Central memory CD8-positive, alpha-beta T cell (primary cell): Measurements from ENCODE around the gene NDUFA5.
"Not testable (repeated sequence)": the region's sequence is repeated elsewhere in the genome, so short reads cannot be mapped to it uniquely, and the experiment has no call there.

Experiments
- ATAC-seq: fragments of 150-1000 bp; cut with Tn5 transposase; replicated peaks from 2 replicates; pipeline ENCODE4 v1.10.0; 2022; ENCODE audit warnings: mild to moderate bottlenecking, moderate FRiP score, moderate number of reproducible peaks; ENCODE audit not compliant: poor library complexity, severe bottlenecking; ENCODE audit errors: extremely low read depth
- DNase-seq, 2 donors: peaks; one replicate each; pipeline ENCODE4 v3.0.0; 2021; ENCODE audit warnings: low spot score in 2 of 2
- H3K27ac Mint-ChIP-seq: one replicate; pipeline ENCODE4 v1.8.0; 2022; ENCODE audit warnings: low read depth, mild to moderate bottlenecking, moderate library complexity, mixed read lengths
- H3K27me3 Mint-ChIP-seq: one replicate; pipeline ENCODE4 v1.8.0; 2022; ENCODE audit warnings: mixed read lengths
- H3K36me3 Mint-ChIP-seq: one replicate; pipeline ENCODE4 v1.8.0; 2022; ENCODE audit warnings: mild to moderate bottlenecking, moderate library complexity, mixed read lengths; ENCODE audit not compliant: insufficient read depth
- H3K4me1 Mint-ChIP-seq: one replicate; pipeline ENCODE4 v1.8.0; 2022; ENCODE audit warnings: mixed read lengths
- H3K4me3 Mint-ChIP-seq: one replicate; pipeline ENCODE4 v1.8.0; 2022; ENCODE audit warnings: mild to moderate bottlenecking, moderate library complexity, mixed read lengths
- H3K9me3 Mint-ChIP-seq: one replicate; pipeline ENCODE4 v1.8.0; 2022; ENCODE audit warnings: mixed read lengths

NDUFA5 gene

GRCh38 chr7:123552134-123552533 lies 5.5 kb downstream of the NDUFA5 start:
- Mint-ChIP-seq H3K36me3 (peaks cover 23% of the 10 kb centered on the region), H3K4me1 (peaks cover 28% of the 10 kb centered on the region)
- not testable (repeated sequence) for DNase-seq, H3K9me3 Mint-ChIP-seq, H3K4me3 Mint-ChIP-seq, ATAC-seq, H3K27ac Mint-ChIP-seq, H3K27me3 Mint-ChIP-seq

GRCh38 chr7:123548406-123548805 lies 9.2 kb downstream of the NDUFA5 start:
- peaks cover 25% of the 10 kb centered on the region for H3K36me3 Mint-ChIP-seq
- no peak for ATAC-seq
- H3K27ac Mint-ChIP-seq, result peak overlapping the region; percentile 7
- no peaks in the 10 kb centered on the region for H3K27me3 Mint-ChIP-seq
- no peaks in the 10 kb centered on the region for H3K9me3 Mint-ChIP-seq
- DNase-seq, result no peak
- H3K4me3 Mint-ChIP-seq, result no peak overlapping the region
- peaks cover 30% of the 10 kb centered on the region for H3K4me1 Mint-ChIP-seq

GRCh38 chr7:123539871-123540270 lies 17.7 kb downstream of the NDUFA5 start:
- peaks cover 10% of the 10 kb centered on the region for H3K36me3 Mint-ChIP-seq
- H3K27ac Mint-ChIP-seq, result peak overlapping the region; percentile 70
- peaks cover 4% of the 10 kb centered on the region for H3K4me1 Mint-ChIP-seq
- ATAC-seq, result no peak
- H3K4me3 Mint-ChIP-seq, result no peak overlapping the region
- no peak for DNase-seq
- no peaks in the 10 kb centered on the region for H3K9me3 Mint-ChIP-seq
- no peaks in the 10 kb centered on the region for H3K27me3 Mint-ChIP-seq

- DNase-seq (no peak), ATAC-seq (no peak)
- peak overlapping the region; percentile 70 for H3K27ac Mint-ChIP-seq
- peaks cover 14% of the 10 kb centered on the region for H3K36me3 Mint-ChIP-seq
- no peaks in the 10 kb centered on the region for H3K27me3 Mint-ChIP-seq
- H3K4me1 Mint-ChIP-seq, result peaks cover 13% of the 10 kb centered on the region
- no peak overlapping the region for H3K4me3 Mint-ChIP-seq
- H3K9me3 Mint-ChIP-seq, result no peaks in the 10 kb centered on the region
Measured at GRCh38 chr7:123538897-123539296, 18.7 kb downstream of the NDUFA5 start.

- DNase-seq, result no peak
- Mint-ChIP-seq H3K4me3 (no peak overlapping the region), H3K27ac (no peak overlapping the region)
Measured at GRCh38 chr7:123538189-123538714, 19.4 kb downstream of the NDUFA5 start.

GRCh38 chr7:123537026-123537642 lies 20.5 kb downstream of the NDUFA5 start:
- Mint-ChIP-seq H3K27me3 (peaks cover 5% of the 10 kb centered on the region), H3K4me3 (no peak overlapping the region), H3K9me3 (no peaks in the 10 kb centered on the region), H3K4me1 (peaks cover 19% of the 10 kb centered on the region), H3K36me3 (peaks cover 14% of the 10 kb centered on the region), H3K27ac (no peak overlapping the region)
- no peak for DNase-seq
- ATAC-seq, result no peak

More at GRCh38 chr7:123538189-123538714, 19.4 kb downstream of the NDUFA5 start:
- peaks cover 19% of the 10 kb centered on the region for H3K4me1 Mint-ChIP-seq
- H3K9me3 Mint-ChIP-seq, result no peaks in the 10 kb centered on the region
- peaks cover 14% of the 10 kb centered on the region for H3K36me3 Mint-ChIP-seq
- H3K27me3 Mint-ChIP-seq, result no peaks in the 10 kb centered on the region
- ATAC-seq, result no peak

GRCh38 chr7:123535517-123535916 lies 22.1 kb downstream of the NDUFA5 start:
- Mint-ChIP-seq H3K4me1 (peaks cover 19% of the 10 kb centered on the region), H3K27ac (peak overlapping the region; percentile 82), H3K4me3 (peak overlapping the region; percentile 92), H3K36me3 (peaks cover 9% of the 10 kb centered on the region), H3K9me3 (no peaks in the 10 kb centered on the region), H3K27me3 (peaks cover 14% of the 10 kb centered on the region)
- DNase-seq (no peak), ATAC-seq (no peak)

GRCh38 chr7:123534383-123535260 lies 23.0 kb downstream of the NDUFA5 start, which contains the start of gene IQUB:
Gene IQUB, minus strand, starts transcription at chr7:123534595. Its CDS starts 22,255 bp downstream, at chr7:123512340.
- peak within 1 kb of the TSS; percentile 92 for H3K4me3 Mint-ChIP-seq
- peak within 1 kb of the TSS; percentile 82 for H3K27ac Mint-ChIP-seq
- H3K9me3 Mint-ChIP-seq, result no peaks in the 10 kb centered on the region
- H3K27me3 Mint-ChIP-seq, result peaks cover 16% of the 10 kb centered on the region
- peaks cover 9% of the 10 kb centered on the region for H3K36me3 Mint-ChIP-seq
- peak; percentile 76 to 90 for DNase-seq
- peaks cover 19% of the 10 kb centered on the region for H3K4me1 Mint-ChIP-seq
- peak; percentile 77 for ATAC-seq

GRCh38 chr7:123533929-123534382 lies 23.7 kb downstream of the NDUFA5 start:
- ATAC-seq, result peak; percentile 25
- peak; percentile 17 for DNase-seq
- Mint-ChIP-seq H3K4me3 (peak overlapping the region; percentile 92), H3K27me3 (peaks cover 16% of the 10 kb centered on the region), H3K9me3 (no peaks in the 10 kb centered on the region), H3K27ac (peak overlapping the region; percentile 82), H3K4me1 (peaks cover 19% of the 10 kb centered on the region), H3K36me3 (peaks cover 9% of the 10 kb centered on the region)

- Mint-ChIP-seq H3K4me1 (peaks cover 19% of the 10 kb centered on the region), H3K27ac (no peak overlapping the region), H3K36me3 (peaks cover 9% of the 10 kb centered on the region), H3K27me3 (peaks cover 16% of the 10 kb centered on the region), H3K4me3 (peak overlapping the region; percentile 92), H3K9me3 (no peaks in the 10 kb centered on the region)
- DNase-seq (no peak), ATAC-seq (no peak)
Measured at GRCh38 chr7:123533553-123533917, 24.1 kb downstream of the NDUFA5 start.

- Mint-ChIP-seq H3K27me3 (peaks cover 16% of the 10 kb centered on the region), H3K4me1 (peaks cover 19% of the 10 kb centered on the region), H3K4me3 (peak overlapping the region; percentile 92)
- not testable (repeated sequence) for H3K9me3 Mint-ChIP-seq, H3K27ac Mint-ChIP-seq, ATAC-seq, H3K36me3 Mint-ChIP-seq
- DNase-seq, result peak; percentile 20 to 28
Measured at GRCh38 chr7:123532788-123533552, 24.6 kb downstream of the NDUFA5 start.

GRCh38 chr7:123532343-123532742 lies 25.3 kb downstream of the NDUFA5 start:
- Mint-ChIP-seq H3K27me3 (peaks cover 16% of the 10 kb centered on the region), H3K4me1 (peaks cover 19% of the 10 kb centered on the region), H3K4me3 (peak overlapping the region; percentile 61)
- DNase-seq, H3K27ac Mint-ChIP-seq, H3K9me3 Mint-ChIP-seq, H3K36me3 Mint-ChIP-seq, ATAC-seq: not testable (repeated sequence)
